GM21423 (cell line): ENCODE data around the gene FAM43B.

Experiments
- ATAC-seq: cut with Tn5 transposase; IDR thresholded peaks from one replicate; pipeline ENCODE4 v1.9.1; 2021; ENCODE audit warnings: mild to moderate bottlenecking, moderate library complexity; ENCODE audit not compliant: unreplicated experiment

Gene FAM43B

GRCh38 chr1:20589331-20590278 is 37.2 kb downstream of the FAM43B start:
- ATAC-seq, result no peak

GRCh38 chr1:20590306-20590777 is 38.0 kb downstream of the FAM43B start:
- ATAC-seq, result no peak

- no peak for ATAC-seq
Observed at GRCh38 chr1:20593756-20594155, 41.4 kb downstream of the FAM43B start.

- ATAC-seq, result no peak
Observed at GRCh38 chr1:20594746-20595145, 42.4 kb downstream of the FAM43B start.

GRCh38 chr1:20596106-20596505 is 43.7 kb downstream of the FAM43B start:
- no peak for ATAC-seq

- no peak for ATAC-seq
Observed at GRCh38 chr1:20597650-20598049, 45.3 kb downstream of the FAM43B start.

GRCh38 chr1:20600156-20600555 is 47.8 kb downstream of the FAM43B start:
- ATAC-seq, result no peak

GRCh38 chr1:20601129-20601825 is 48.9 kb downstream of the FAM43B start:
- no peak for ATAC-seq

- no peak for ATAC-seq
Observed at GRCh38 chr1:20602851-20603450, 50.6 kb downstream of the FAM43B start.

- no peak for ATAC-seq
Observed at GRCh38 chr1:20603504-20604464, 51.4 kb downstream of the FAM43B start.
